Fibroblast of peridontal ligament (primary cell): ENCODE results near the gene TNFSF13B.
"Not testable (repeated sequence)": the region's sequence is repeated elsewhere in the genome, so short reads cannot be mapped to it uniquely, and the experiment has no call there.

Experiments used
- DNase-seq: peaks from one replicate; pipeline ENCODE4 v3.0.0-alpha.2; 2010; ENCODE audit errors: extremely low read depth

The TNFSF13B gene

GRCh38 chr13:108269601-108270328, at the start of gene TNFSF13B:
TNFSF13B (plus strand) TSS chr13:108269718; CDS start chr13:108269896, 178 bp downstream.
- DNase-seq = peak; percentile 66

- no peak for DNase-seq
These were observed 49.5 kb upstream of the TNFSF13B start for GRCh38 chr13:108220041-108220440.

- no peak for DNase-seq
These were observed 45.6 kb upstream of the TNFSF13B start for GRCh38 chr13:108223687-108224503.

GRCh38 chr13:108225440-108225839, 44.1 kb upstream of the TNFSF13B start:
- no peak for DNase-seq

- no peak for DNase-seq
These were observed 43.3 kb upstream of the TNFSF13B start for GRCh38 chr13:108226184-108226583.

GRCh38 chr13:108227651-108228272, 41.8 kb upstream of the TNFSF13B start:
- peak; percentile 77 for DNase-seq

GRCh38 chr13:108230377-108230776, 39.1 kb upstream of the TNFSF13B start:
- no peak for DNase-seq

GRCh38 chr13:108249150-108249549, 20.4 kb upstream of the TNFSF13B start:
- no peak for DNase-seq

GRCh38 chr13:108257248-108257647, 12.3 kb upstream of the TNFSF13B start:
- DNase-seq = no peak

GRCh38 chr13:108263621-108264355, 5.7 kb upstream of the TNFSF13B start:
- DNase-seq = no peak

- no peak for DNase-seq
These were observed 3.1 kb upstream of the TNFSF13B start for GRCh38 chr13:108266321-108266990.

GRCh38 chr13:108267347-108267746, 2.2 kb upstream of the TNFSF13B start:
- no peak for DNase-seq

- not testable (repeated sequence) for DNase-seq
These were observed 1.7 kb upstream of the TNFSF13B start for GRCh38 chr13:108267855-108268254.

GRCh38 chr13:108268466-108269112, 929 bp upstream of the TNFSF13B start:
- peak; percentile 10 for DNase-seq

- peak; percentile 6 for DNase-seq
These were observed 924 bp downstream of the TNFSF13B start for GRCh38 chr13:108270442-108270841.

GRCh38 chr13:108272333-108272732, 2.8 kb downstream of the TNFSF13B start:
- peak; percentile 29 for DNase-seq

- no peak for DNase-seq
These were observed 4.1 kb downstream of the TNFSF13B start for GRCh38 chr13:108273429-108274118.

GRCh38 chr13:108274718-108275117, 5.2 kb downstream of the TNFSF13B start:
- DNase-seq = no peak

- DNase-seq = peak; percentile 25
These were observed 6.5 kb downstream of the TNFSF13B start for GRCh38 chr13:108276060-108276459.

GRCh38 chr13:108278466-108278865, 8.9 kb downstream of the TNFSF13B start:
- no peak for DNase-seq
